GM18511 (cell line): Measurements from ENCODE around the gene MOBP.
"Not testable (repeated sequence)": the region's sequence is repeated elsewhere in the genome, so short reads cannot be mapped to it uniquely, and the experiment has no call there.

ENCODE experiments used
- ATAC-seq: cut with Tn5 transposase; IDR thresholded peaks from one replicate; pipeline ENCODE4 v1.9.1; 2021; ENCODE audit warnings: mild to moderate bottlenecking, moderate library complexity; ENCODE audit not compliant: unreplicated experiment

The MOBP gene, protein sequence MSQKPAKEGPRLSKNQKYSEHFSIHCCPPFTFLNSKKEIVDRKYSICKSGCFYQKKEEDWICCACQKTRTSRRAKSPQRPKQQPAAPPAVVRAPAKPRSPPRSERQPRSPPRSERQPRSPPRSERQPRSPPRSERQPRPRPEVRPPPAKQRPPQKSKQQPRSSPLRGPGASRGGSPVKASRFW

DNA sequence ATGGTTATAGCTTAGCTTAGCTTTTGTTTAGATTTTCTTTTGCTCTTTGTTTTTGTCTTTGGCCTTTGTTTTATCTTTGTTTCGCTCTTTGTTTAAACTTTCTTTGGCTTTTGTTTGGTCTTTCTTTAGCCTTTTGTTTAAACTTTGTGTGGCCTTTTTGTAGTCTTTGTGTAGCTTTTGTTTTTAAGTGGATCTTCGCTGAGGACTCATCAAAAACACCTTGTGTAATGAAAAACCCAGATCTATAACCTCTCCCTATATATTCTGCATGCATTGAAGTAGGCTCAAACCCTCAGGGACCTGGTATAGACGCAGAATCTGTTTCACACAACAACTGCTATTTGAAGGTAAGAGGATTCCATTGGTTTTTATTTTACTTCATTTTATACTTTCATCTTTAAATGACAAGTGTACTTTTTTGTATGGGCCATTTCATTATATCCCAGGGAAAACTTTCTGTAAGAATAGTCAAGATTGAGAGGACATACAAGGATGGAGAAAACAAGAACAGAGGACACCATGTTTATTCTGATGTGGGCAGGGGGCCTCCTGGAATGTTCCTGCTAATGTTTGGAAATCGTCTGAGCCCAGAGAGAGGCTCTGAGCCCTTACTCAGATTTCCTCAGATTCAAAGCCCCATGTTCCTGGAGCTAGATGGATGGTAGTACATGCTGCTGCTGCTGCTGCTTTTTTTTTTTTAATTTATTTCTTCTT is at the start of gene MOBP:
Gene MOBP (plus strand): TSS at position 287 of the 714 bp plus-strand sequence. CDS start 34,390 bp downstream, outside the sequence.
- no peak for ATAC-seq

DNA sequence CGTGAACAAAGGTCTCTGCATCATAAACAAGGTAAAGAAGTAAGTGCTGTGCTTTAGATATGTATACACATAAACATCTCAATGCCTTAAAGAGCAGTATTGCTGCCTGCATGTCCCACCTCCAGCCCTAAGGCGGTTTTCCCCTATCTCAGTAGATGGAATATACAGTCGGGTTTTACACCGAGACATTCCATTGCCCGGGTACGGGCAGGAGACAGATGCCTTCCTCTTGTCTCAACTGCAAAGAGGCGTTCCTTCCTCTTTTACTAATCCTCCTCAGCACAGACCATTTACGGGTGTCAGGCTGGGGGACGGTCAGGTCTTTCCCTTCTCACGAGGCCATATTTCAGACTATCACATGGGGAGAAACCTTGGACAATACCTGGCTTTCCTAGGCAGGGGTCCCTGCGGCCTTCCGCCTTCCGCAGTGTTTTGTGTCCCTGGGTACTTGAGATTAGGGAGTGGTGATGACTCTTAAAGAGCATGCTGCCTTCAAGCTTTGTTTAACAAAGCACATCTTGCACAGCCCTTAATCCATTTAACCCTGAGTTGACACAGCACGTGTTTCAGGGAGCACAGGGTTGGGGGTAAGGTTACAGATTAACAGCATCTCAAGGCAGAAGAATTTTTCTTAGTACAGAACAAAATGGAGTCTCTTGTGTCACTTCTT is 48.8 kb upstream of the MOBP start:
- not testable (repeated sequence) for ATAC-seq

DNA sequence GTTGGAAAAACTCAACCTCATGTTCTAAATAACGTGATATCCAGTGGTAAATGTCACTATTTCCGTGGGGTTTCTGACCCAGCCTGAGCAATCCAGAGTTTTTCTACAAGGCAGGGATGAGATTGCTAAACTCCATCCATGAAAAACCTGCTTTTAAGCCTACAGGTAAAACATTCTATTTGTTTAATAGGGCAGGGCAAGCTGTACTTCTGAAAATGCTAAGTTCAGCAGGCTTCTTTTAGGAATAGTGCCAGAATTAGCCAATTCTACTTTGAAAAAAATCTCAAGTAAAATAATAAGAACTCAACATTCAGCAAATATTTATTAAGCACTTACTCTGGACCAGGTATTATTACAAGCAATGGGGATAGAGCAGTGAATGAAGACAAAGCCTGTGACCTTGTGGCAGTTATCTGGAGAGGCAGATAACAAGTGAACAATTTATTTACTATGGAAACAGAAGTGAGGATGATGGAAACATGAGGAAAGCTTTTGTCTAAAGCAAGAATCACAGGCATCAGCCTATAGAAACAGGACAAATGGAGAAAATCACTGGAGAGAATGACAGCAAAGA is 47.7 kb upstream of the MOBP start:
- ATAC-seq: no peak

DNA sequence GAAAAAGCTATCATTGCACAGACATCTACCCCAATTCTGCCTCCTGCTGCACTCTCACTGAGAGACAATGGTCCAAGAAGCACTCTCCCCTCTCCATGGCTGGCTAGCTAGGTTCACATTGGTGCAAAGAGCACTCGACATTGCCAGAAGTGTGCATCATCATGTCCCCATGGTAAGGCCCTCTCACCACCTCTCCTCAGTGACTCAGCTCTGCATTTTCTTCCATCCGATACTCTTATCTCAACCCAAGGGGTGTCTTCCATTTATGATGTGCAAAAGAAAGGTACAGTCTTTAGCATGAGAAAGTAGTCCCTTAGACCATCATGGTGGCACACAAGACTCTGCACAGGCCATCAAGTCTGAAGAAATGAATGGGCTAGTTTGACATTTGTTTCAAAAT is 46.9 kb upstream of the MOBP start:
- no peak for ATAC-seq

DNA sequence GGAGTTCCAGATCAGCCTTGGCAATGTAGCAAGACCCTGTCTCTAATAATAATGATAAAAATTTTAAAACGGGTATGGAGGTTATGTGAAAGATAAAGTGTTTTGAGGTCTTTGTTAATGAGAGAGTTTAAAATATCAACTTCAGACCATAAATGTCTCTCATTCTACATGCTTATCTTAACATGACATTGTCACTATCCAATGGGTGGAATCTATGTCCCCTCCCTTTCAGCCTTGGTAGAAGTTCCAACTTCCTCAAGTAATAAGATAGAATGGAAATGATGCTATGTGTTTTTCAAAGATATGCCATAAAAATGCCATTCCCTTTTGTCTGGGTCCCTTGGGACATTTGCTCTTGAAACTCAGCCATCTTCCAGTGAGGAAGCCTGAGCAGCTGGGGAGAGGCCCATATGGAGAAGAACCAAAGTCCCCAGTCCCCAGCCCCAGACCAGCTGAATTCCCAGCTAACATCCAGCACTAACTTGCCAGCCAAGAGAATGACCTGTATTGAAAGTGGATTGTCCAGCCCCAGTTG is 44.0 kb upstream of the MOBP start:
- no peak for ATAC-seq

DNA sequence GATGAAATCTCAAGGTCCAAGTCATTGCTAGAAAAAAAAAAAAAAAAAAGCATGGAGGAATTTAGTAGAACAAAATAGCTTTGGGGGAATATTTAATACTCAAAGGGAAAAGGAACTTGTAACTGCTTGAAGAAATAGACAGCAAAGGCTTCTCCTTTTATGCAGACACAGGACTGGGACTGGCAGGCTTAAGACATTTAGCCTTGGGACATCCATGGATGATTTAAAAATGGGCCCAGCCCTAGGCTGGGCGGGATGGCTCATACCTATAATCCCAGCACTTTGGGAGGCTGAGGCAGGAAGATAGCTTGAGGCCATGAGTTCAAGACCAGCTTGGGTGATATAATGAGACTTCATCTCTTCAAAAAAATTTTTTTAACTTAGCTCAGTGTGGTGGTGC is 41.2 kb upstream of the MOBP start:
- ATAC-seq: no peak

DNA sequence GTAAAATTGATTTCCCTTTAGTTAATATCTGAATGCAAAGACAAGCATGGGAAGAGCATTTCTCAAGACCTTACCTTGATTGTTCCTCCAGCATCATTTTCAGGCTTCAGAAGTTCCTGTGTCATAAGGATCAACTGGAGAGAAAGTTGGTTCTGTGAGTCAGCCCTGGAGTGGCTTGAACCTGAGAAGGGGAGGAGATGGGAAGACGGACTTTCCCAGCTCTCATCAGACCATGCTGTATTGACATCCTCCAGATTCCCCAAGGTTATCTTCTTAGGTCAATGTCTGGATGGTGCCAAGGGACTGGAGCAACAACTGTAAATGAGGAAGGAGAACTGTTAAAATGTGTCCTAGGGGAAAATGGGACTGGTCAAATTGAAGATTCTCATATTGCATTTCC is 40.0 kb upstream of the MOBP start:
- ATAC-seq: no peak

DNA sequence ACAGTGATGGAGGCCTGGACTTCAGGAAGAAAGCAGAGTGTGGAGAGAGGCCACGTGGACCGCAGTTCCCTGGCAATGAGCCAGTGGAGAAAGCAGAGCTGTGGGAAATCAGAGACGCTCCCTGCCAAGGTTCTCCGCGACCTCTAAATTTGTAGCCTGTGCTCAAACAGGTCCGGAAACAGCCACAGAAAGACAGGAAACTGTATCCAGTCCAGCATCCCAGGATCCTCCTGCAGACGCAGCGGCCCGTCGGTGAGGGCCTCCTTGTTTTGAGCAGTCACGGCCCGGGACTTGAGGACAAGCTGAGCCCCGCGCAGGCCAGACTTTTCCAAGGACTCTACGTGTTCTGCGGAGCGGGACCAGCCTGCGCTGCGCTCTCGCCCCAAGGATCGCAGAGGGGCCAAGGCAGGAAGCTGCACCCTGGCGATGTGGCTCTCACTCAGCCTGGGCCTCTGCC is 38.7 kb upstream of the MOBP start:
- ATAC-seq: no peak

DNA sequence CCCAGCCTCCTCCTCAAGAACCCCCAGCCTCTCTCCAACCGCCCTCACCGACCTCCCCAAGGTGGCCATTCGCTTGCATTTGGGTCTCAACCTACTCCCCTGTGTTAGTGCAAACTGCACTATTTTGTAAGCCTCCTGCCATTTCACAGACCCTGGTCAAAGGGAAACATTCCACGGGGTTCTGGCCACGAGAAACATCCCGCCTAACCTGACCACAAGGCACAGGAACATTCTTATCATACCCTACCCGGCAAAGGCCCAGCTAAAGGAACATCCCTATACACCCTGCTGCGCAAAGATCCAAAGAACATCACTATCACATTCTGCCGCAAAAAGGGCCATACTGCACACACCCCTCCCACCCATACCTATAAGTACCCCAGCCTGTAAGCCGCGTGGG is 38.0 kb upstream of the MOBP start:
- no peak for ATAC-seq

DNA sequence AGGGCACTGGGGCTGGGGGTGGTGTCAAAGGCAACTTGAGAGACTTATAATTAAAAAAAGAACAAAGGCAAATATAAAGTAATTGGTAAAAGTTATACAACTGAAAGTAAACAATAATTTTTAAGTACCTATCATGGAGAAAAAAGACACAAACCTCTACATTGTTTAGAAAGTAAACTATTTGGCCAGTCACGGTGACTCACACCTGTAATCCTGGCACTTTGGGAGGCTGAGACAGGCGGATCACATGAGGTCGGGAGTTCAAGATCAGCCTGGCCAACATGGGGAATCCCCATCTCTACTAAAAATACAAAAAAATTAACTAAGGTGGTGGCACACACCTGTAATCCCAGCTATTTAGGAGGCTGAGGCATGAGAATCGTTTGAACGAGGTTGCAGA is 35.1 kb upstream of the MOBP start:
- ATAC-seq: no peak

DNA sequence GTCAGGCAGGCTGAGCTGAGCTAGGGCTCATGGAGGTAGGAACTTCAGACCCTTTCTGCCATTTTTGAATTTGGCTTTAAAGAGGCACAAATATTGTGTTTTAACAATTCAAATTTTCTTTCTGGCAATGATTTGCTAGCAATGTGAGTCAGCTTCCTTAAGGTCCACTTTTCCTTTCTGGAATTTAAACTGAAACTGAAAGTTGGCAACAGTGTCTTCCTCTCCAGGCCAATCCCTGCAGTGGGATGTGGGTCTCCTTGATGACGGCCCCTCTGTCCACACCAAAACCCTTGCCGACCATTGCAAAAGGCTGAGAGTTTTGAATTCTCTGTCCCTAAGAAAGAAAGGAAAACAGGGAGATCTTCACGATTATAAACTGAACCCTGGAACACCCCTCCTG is 33.8 kb upstream of the MOBP start:
- no peak for ATAC-seq

DNA sequence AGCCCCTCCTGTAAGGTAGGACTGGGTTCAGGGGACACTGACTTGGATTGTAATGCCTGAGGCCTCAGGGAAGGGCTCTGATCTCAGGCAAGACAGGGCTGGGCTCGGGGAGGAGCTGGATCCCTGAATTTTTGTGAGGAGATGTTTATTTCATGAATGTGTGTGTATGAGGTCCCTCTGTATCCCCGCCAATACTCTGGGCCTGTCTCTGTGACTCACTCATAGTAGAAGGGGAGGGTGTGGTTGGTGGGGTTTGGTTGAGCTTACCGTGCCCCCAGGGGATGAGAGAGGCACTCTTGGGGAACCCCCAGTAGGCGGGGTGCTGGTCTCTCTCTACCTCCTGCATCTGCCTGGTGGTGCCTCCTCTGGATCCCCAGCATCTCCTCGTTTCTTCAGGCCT is 32.9 kb upstream of the MOBP start:
- ATAC-seq: peak; percentile 73

DNA sequence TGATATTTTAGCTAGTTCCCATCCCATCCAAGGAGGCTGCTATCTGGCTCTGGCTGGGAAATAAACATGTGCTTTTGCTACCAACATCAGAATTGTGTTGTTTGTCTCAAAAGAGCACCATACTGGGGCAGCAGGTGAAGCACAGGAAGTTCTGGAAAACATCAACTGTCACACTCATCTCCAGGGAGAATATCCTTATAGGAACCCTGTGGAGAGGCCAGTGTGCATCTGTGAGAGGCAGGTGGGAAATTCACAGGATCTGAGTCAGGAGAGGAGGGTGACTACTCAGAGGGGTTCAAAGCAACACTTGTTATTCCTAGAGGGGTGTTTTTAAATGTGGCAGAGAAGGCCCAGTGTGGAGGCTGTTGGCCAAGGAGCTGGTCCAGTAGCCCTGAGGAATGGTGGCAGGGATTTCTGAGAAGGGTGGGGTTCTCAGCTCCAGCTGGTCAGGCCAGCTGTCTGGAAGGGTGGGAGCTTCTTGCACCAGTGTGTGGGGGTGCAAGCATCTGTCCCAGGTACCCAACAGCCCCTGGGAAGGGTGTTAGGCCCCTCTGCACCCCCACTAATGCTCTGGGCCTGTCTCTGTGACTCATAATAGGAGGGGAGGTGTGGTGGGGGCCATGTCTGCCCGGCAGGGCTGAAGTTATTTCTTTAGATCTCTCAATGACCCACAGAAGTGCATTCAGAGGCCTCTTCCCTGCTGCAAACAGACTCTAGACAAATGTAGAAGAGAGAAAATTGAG is 32.3 kb upstream of the MOBP start:
- ATAC-seq: peak; percentile 14

DNA sequence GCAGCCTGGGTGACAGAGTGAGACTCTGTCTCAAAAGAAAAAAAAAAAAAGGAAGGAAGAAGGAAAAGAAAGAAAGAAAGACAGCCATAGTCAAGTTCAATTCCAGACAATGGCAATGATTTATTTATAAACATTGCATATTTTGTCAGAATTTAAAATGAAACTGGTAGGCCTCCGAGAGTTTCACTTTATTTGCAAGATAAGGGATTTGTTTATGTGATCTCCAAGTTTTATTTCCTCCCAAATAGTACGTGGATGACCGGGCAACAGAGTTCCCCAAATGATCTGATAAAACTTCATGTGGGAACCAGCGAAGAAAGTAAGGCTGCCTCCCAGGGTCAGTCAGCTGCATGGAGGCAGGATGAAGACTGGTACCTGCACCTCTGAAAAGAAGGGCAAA is 28.6 kb upstream of the MOBP start:
- ATAC-seq: no peak

DNA sequence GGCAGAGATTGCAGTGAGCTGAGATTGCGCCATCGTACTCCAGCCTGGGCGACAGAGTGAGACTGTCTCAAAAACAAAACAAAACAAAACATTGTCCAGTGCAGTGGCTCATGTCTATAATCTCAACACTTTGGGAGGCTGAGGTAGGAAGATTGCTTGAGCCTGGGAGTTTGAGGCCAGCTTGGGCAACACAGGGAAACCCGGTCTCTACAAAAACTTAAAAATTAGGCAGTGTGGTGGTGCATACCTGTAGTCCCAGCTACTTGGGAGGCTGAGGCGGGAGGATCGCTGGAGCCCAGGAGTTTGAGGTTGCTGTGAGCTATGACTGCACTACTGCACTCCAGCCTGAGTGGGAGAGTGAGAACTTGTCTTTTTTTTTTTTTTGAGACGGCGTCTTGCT is 27.2 kb upstream of the MOBP start:
- ATAC-seq: no peak

DNA sequence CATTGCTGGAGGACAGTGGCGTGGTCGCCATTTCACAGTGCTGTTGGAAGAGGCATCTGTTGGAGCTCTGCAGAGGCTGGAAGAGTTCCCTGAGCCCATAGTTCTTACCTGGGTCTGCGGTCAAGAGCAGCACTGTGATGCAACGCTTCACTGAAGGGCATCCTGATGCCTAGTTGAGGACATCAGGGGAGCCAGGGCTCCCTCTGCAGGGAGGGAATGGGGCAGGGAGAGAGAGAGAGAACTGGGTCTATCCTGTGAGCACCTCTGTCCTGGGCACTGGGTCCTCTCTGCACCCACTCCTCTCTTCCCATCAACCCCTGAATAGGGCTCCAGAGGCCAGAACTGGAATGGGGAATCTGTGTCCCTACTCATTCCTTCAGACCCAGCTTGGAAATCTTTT is 23.9 kb upstream of the MOBP start:
- ATAC-seq: no peak

DNA sequence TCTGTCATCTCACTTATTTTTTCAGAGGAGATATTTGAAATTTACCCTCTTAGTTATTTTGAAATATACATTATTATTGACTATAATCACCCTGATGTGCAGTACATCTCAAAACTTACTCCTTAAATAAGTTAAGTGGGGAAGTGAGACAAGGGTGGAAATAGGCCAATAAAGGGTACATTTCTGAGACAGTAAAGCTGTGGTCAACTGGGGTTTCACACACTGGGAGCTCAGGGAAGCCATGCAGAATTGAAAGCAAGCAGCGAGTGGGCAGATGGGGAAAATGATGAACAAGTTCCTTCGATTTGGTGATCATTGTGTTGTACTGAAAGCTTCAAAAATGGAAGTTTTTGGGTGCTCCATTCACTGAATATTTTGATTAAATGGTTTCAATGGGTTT is 21.6 kb upstream of the MOBP start:
- ATAC-seq: no peak

DNA sequence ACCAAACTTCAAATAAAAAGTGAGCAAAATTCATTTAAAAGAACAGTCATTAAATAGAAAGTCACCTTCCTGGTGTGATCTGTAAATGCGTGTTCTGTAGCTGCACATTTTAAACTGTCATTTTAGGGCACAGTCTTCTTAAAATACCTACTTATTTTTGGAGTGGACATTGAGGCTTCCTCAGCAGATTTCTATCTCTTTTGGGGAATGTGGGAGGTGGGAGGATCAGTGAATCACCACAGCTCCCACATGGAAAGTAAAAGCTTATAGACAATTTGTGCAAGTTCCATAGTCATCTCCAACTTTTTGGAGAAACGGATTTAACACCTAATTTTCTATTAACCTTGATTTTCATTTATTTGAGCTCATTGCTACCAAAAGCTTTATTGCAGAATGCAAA is 21.0 kb upstream of the MOBP start:
- ATAC-seq: no peak

DNA sequence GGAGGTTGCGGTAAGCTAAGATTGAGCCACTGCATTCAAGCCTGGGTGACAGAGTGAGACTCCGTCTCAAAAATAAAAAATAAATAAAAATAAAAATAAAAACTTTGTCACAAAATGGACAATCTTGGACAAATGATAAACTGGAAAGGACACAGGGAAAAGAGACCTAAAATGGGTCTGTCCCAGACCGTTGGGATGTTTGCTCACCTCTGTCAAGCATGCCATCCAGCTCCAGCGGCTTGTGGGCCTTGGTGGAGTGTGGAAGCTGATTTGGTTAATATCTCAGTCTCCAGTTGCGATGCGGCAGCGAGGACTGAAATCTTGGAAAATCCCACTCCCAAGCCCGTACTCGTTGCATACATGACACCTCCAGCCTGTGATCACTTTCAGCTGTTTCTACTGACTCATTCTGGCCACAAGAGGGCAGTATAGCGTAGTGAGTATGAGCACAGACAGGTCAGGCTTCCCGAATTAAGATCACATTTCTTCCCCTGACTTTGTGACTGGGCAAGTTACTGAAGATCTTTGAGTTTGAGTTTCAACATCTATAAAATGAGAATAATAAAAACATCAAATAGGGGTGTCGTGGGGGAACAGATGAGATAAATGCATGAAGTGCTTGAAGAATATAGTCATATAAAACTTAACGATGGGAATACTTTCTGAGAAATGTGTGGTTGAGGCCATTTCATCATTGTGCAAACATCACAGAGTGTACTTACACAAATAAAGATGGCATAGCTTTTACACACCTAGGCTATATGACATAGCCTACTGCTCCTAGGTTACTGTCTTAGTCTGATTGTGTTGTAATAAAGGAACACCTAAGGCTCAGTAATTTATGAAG is 19.6 kb upstream of the MOBP start:
- peak; percentile 91 for ATAC-seq
